Type B pancreatic cell (in vitro differentiated cells): ENCODE data around the gene CRYBB1. TPM values are rescaled to one million over a fixed set of nuclear protein-coding genes. Genes with fewer than 3 reads are reported as not detected.
"Not testable (repeated sequence)": the region's sequence is repeated elsewhere in the genome, so short reads cannot be mapped to it uniquely, and the experiment has no call there.

Experiments used
- DNase-seq: peaks from one replicate; pipeline ENCODE4 v3.0.0; 2021; ENCODE audit warnings: mixed read lengths; ENCODE audit not compliant: unreplicated experiment; ENCODE audit errors: extremely low spot score
- H3K27ac Mint-ChIP-seq: 2 replicates; pipeline ENCODE4 v1.8.0; 2021; ENCODE audit warnings: mild to moderate bottlenecking, mixed read lengths
- H3K27me3 Mint-ChIP-seq: 2 replicates; pipeline ENCODE4 v1.8.0; 2021; ENCODE audit warnings: mixed read lengths
- H3K36me3 Mint-ChIP-seq: 2 replicates; pipeline ENCODE4 v1.8.0; 2021; ENCODE audit warnings: mixed read lengths
- H3K4me1 Mint-ChIP-seq: one replicate; pipeline ENCODE4 v1.8.0; 2021; ENCODE audit warnings: mixed read lengths; ENCODE audit not compliant: unreplicated experiment
- H3K4me3 Mint-ChIP-seq: 2 replicates; pipeline ENCODE4 v1.8.0; 2021; ENCODE audit warnings: mild to moderate bottlenecking, mixed read lengths
- H3K9me3 Mint-ChIP-seq: 2 replicates; pipeline ENCODE4 v1.8.0; 2021; ENCODE audit warnings: mixed read lengths
- total RNA-seq: library from RNA; stranded (reverse); gene quantifications from 2 replicates; pipeline ENCODE4 v1.2.1, GENCODE V29; 2021; ENCODE audit warnings: low replicate concordance
- TF ChIP-seq, protein P1 (sequence below): fragments of 200-600 bp; sonication (generic); conservative IDR thresholded peaks from 2 replicates; pipeline ENCODE4 v1.5.0; 2021; ENCODE audit warnings: antibody characterized with exemption, mild to moderate bottlenecking

The CRYBB1 gene
- total RNA-seq, 1 donor from 2014 or later, result 4.6 TPM

DNA sequence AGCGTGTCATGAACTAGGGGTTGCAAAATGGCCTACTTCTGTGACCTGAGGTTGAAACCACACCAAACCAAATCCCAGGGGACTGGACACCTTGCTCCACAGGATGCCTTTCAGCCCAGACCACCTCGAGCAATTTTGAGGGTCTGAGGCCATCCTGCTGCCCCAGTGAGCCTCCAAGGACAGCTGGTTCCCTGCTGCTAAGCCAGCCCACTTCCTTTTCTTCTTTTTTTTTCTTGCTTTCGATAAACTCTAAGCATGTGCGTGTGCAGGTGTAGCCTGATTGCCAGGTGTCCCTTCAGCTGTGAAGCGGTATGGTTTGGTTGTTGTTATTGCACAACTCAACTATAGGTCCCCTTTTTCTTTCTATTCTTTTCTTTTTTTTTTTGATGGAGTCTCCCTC is 2.7 kb downstream of the CRYBB1 start:
- TF ChIP-seq, protein P1, sequence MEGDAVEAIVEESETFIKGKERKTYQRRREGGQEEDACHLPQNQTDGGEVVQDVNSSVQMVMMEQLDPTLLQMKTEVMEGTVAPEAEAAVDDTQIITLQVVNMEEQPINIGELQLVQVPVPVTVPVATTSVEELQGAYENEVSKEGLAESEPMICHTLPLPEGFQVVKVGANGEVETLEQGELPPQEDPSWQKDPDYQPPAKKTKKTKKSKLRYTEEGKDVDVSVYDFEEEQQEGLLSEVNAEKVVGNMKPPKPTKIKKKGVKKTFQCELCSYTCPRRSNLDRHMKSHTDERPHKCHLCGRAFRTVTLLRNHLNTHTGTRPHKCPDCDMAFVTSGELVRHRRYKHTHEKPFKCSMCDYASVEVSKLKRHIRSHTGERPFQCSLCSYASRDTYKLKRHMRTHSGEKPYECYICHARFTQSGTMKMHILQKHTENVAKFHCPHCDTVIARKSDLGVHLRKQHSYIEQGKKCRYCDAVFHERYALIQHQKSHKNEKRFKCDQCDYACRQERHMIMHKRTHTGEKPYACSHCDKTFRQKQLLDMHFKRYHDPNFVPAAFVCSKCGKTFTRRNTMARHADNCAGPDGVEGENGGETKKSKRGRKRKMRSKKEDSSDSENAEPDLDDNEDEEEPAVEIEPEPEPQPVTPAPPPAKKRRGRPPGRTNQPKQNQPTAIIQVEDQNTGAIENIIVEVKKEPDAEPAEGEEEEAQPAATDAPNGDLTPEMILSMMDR, result no peak
- peaks cover 24% of the 10 kb centered on the region for H3K4me1 Mint-ChIP-seq
- no peaks in the 10 kb centered on the region for H3K9me3 Mint-ChIP-seq
- no peak overlapping the region for H3K4me3 Mint-ChIP-seq
- DNase-seq, result no peak
- no peaks in the 10 kb centered on the region for H3K36me3 Mint-ChIP-seq
- no peak overlapping the region for H3K27ac Mint-ChIP-seq
- peaks cover 39% of the 10 kb centered on the region for H3K27me3 Mint-ChIP-seq

DNA sequence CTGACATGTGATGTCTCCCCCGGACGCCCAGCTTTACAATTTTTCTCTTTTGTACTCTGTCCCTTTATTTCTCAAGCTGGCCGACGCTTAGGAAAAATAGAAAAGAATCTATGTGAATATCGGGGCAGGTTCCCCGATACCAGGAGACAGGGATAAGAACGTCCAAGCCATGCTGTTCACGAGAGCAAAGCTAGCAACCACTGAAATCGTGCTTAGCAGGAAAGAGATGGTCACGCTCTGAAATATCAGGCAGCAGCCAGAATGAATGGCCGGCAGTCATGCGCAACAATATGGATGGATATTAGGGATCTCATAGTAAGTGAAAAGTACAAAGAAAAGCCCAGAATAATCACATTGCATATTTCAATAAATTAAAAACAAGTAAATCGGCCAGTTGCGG is 3.5 kb downstream of the CRYBB1 start:
- H3K27ac Mint-ChIP-seq, result no peak overlapping the region
- H3K36me3 Mint-ChIP-seq, result no peaks in the 10 kb centered on the region
- peaks cover 41% of the 10 kb centered on the region for H3K27me3 Mint-ChIP-seq
- no peak for DNase-seq
- H3K9me3 Mint-ChIP-seq, result no peaks in the 10 kb centered on the region
- peaks cover 20% of the 10 kb centered on the region for H3K4me1 Mint-ChIP-seq
- TF ChIP-seq, protein P1, result no peak
- no peak overlapping the region for H3K4me3 Mint-ChIP-seq

DNA sequence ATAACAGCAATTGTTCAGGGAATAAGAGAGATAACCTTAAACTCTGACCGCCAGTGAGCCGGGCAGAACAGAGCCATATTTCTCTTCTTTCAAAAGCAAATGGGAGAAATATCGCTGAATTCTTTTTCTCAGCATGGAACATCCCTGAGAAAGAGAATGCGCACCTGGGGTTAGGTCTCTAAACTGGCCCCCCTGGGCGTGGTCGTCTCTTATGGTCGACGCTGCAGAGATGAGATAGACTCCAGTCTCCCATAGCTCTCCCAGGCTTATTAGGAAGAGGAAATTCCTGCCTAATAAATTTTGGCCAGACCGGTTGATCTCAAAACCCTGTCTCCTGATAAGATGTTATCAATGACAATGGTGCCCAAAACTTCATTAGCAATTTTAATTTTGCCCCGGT is 4.1 kb downstream of the CRYBB1 start:
- H3K4me3 Mint-ChIP-seq, H3K9me3 Mint-ChIP-seq, DNase-seq, H3K36me3 Mint-ChIP-seq, H3K27ac Mint-ChIP-seq: not testable (repeated sequence)
- Mint-ChIP-seq H3K27me3 (peaks cover 46% of the 10 kb centered on the region), H3K4me1 (peaks cover 20% of the 10 kb centered on the region)

DNA sequence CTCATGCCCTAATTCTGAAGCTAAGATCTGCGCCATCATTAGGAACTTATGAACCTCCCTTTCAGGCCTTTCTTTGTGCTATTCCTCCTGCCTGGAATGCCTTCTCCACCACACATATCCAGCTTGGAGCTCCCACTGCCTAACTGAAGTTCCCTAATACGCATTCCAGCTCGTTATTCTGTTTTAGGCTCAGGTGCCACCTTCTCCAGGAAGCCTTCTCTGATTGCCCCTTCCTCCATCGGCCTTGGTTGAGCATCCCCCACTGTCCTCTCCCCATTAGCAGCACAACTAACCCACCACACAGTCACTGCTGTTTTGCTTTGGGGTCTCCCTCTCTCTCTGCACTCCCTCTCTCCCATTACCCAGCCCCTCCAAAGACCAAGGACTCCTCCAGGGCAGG is 5.2 kb downstream of the CRYBB1 start:
- Mint-ChIP-seq H3K4me1 (peaks cover 20% of the 10 kb centered on the region), H3K4me3 (no peak overlapping the region), H3K9me3 (no peaks in the 10 kb centered on the region), H3K27ac (no peak overlapping the region), H3K27me3 (peaks cover 54% of the 10 kb centered on the region), H3K36me3 (no peaks in the 10 kb centered on the region)
- TF ChIP-seq, protein P1, result no peak
- DNase-seq, result no peak

DNA sequence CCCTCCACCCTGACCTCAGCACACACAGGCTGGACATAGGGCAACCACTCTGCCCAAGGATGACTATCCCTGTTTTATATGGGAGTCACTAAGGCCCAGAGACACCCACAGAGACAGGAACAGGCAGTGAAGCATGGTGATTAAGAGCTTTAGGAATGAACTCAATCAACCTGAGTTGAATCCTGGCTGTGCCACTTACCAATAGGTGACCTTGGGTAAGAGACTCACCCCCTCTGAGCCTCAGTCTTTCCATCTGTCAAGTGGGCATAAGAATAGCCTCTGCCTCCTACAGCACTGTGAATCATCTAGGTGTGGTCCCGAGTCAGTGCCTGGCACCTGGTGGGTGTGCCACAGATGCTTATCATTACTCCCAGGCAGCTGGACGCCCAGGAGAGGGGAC is 6.8 kb downstream of the CRYBB1 start:
- H3K27me3 Mint-ChIP-seq, result peaks cover 41% of the 10 kb centered on the region

DNA sequence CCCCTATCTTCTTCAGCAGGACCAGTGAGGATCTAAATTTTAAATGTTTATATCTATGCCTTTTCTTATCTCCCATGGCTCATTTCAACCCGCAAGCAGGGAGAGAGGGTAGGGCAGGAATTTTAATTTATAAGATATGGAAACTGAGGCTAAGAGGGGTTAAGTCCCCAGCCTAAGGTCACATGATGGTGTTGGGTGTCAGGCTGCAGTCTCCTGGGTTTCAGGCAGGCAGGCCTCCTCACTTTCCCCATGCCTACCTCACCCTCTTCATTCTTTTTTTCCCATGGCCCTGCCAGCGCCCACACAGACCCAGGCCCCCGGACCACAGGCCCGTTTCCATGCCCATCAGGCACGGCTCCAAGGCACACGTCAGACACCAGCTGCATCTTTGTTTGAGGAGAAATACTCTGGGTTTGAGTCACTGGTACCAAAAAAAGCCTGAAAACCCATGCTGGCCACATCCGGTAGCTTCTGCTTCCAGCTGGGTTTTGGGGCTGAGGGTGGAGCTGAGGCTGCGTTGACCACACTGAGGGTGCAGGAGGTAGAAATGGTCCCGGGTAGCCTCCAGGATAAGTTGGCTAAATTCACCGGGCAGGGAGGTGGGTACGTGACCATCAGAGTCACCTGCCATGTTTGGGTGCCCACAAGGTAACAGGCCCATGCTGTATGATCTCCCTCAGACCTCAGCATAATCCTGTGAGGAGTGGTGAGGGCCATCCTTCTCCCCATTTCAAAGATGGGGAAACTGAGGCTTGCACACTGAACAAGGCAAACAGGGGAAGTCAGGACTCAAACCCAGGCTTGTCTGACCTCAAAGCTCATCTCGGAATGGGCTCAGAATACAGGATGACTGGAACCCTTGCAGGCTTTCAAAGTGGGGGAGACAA is 7.5 kb downstream of the CRYBB1 start:
- Mint-ChIP-seq H3K9me3 (no peaks in the 10 kb centered on the region), H3K4me1 (peaks cover 7% of the 10 kb centered on the region), H3K27ac (no peak overlapping the region), H3K27me3 (peaks cover 41% of the 10 kb centered on the region), H3K36me3 (no peaks in the 10 kb centered on the region), H3K4me3 (no peak overlapping the region)
- TF ChIP-seq, protein P1, result no peak
- no peak for DNase-seq

More for the DNA sequence above, 6.8 kb downstream of the CRYBB1 start:
- Mint-ChIP-seq H3K36me3 (no peaks in the 10 kb centered on the region), H3K9me3 (no peaks in the 10 kb centered on the region), H3K4me3 (no peak overlapping the region), H3K4me1 (peaks cover 7% of the 10 kb centered on the region), H3K27ac (no peak overlapping the region)
- TF ChIP-seq, protein P1, result no peak
- DNase-seq, result no peak
